DND-41 (cell line): ENCODE results near the gene FNDC3B.

ENCODE experiments used
- ATAC-seq: fragments of 200-7000 bp; cut with Tn5 transposase; 3 replicates; pipeline ENCODE4 v1.9.1; 2021; ENCODE audit warnings: low read depth; ENCODE audit not compliant: insufficient read depth
- DNase-seq: peaks from one replicate; pipeline ENCODE4 v3.0.0-alpha.2; 2020
- H2AFZ ChIP-seq: 2 replicates; pipeline ENCODE4 v1.6.0; 2012; ENCODE audit warnings: low read depth, low read length
- H3K27ac ChIP-seq: 2 replicates; pipeline ENCODE4 v1.5.1; 2012; ENCODE audit warnings: low read length, inconsistent platforms
- H3K27me3 ChIP-seq: fragments of 200-600 bp; sonication (generic); 2 replicates; pipeline ENCODE4 v1.6.0; 2012; ENCODE audit warnings: low read length, mild to moderate bottlenecking, inconsistent platforms; ENCODE audit not compliant: insufficient read depth, poor library complexity
- H3K36me3 ChIP-seq: 2 replicates; pipeline ENCODE4 v1.5.1; 2012; ENCODE audit warnings: low read length, inconsistent platforms; ENCODE audit not compliant: insufficient read depth
- H3K4me1 ChIP-seq: 2 replicates; pipeline ENCODE4 v1.5.1; 2012; ENCODE audit warnings: mild to moderate bottlenecking, low read length; ENCODE audit not compliant: insufficient read depth
- H3K4me2 ChIP-seq: 2 replicates; pipeline ENCODE4 v1.6.0; 2012; ENCODE audit warnings: mild to moderate bottlenecking, moderate library complexity, low read length, inconsistent platforms; ENCODE audit not compliant: insufficient read depth
- H3K4me3 ChIP-seq, 2 experiments: fragments of 200-600 bp in 1 of 2; shearing (Covaris generic) in 1 of 2; 2 replicates each; pipeline ENCODE4 v1.5.1; 2012 to 2016; ENCODE audit warnings: inconsistent platforms in 2 of 2, low read length in 2 of 2, mild to moderate bottlenecking in 2 of 2, low read depth in 1 of 2, moderate library complexity in 1 of 2
- H3K79me2 ChIP-seq: 2 replicates; pipeline ENCODE4 v1.6.0; 2012; ENCODE audit warnings: low read length, inconsistent platforms; ENCODE audit not compliant: insufficient read depth
- H3K9ac ChIP-seq: 2 replicates; pipeline ENCODE4 v1.6.0; 2012; ENCODE audit warnings: low read depth, mild to moderate bottlenecking, inconsistent platforms, low read length, moderate library complexity
- H3K9me3 ChIP-seq: 2 replicates; pipeline ENCODE4 v1.5.1; 2012; ENCODE audit warnings: low read length, moderate library complexity, mild to moderate bottlenecking, inconsistent platforms; ENCODE audit not compliant: insufficient read depth, severe bottlenecking
- H4K20me1 ChIP-seq: 2 replicates; pipeline ENCODE4 v1.6.0; 2012; ENCODE audit warnings: low read length; ENCODE audit not compliant: insufficient read depth
- EZH2 ChIP-seq: IDR thresholded peaks from 3 replicates; pipeline ENCODE4 v1.6.1; 2012; ENCODE audit warnings: borderline replicate concordance, low read depth, mild to moderate bottlenecking, moderate library complexity, low read length, inconsistent platforms; ENCODE audit not compliant: severe bottlenecking
- TF ChIP-seq, protein P1 (sequence below): IDR thresholded peaks from 2 replicates; pipeline ENCODE4 v1.5.1; 2012; ENCODE audit warnings: borderline replicate concordance, low read length, moderate library complexity, mild to moderate bottlenecking; ENCODE audit not compliant: poor library complexity, severe bottlenecking; ENCODE audit errors: extremely low read depth

The FNDC3B gene

DNA sequence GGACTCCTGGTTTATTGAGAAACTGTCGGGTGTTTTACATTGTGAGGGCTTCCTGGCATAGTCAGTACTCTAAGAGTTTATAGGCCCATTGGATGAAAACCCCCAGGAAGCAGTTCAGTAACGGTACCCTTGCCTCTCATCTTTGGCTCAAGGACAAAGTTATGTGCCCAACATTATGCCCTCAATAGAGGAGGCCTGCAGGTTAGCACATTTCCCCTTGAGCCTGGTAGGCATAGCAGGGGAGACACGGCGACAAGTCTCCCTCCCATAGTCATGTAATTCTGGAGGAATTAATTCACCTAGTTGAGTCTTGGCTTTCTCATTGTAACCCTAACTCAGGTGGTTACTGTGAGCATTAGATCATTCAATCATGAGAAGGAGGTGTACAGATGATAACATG is 348.4 kb downstream of the FNDC3B start:
- Histone ChIP-seq H3K27ac (no peak overlapping the region), H3K4me2 (no peak overlapping the region), H4K20me1 (no peaks in the 10 kb centered on the region), H3K9ac (no peak overlapping the region), H3K79me2 (no peaks in the 10 kb centered on the region), H3K4me3 (no peak overlapping the region), H2AFZ (no peak overlapping the region), H3K9me3 (no peaks in the 10 kb centered on the region), H3K27me3 (no peaks in the 10 kb centered on the region), H3K36me3 (no peaks in the 10 kb centered on the region), H3K4me1 (no peaks in the 10 kb centered on the region)
- no peak for ATAC-seq
- no peak for TF ChIP-seq EZH2
- TF ChIP-seq, protein P1, sequence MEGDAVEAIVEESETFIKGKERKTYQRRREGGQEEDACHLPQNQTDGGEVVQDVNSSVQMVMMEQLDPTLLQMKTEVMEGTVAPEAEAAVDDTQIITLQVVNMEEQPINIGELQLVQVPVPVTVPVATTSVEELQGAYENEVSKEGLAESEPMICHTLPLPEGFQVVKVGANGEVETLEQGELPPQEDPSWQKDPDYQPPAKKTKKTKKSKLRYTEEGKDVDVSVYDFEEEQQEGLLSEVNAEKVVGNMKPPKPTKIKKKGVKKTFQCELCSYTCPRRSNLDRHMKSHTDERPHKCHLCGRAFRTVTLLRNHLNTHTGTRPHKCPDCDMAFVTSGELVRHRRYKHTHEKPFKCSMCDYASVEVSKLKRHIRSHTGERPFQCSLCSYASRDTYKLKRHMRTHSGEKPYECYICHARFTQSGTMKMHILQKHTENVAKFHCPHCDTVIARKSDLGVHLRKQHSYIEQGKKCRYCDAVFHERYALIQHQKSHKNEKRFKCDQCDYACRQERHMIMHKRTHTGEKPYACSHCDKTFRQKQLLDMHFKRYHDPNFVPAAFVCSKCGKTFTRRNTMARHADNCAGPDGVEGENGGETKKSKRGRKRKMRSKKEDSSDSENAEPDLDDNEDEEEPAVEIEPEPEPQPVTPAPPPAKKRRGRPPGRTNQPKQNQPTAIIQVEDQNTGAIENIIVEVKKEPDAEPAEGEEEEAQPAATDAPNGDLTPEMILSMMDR = no peak
- DNase-seq = no peak

DNA sequence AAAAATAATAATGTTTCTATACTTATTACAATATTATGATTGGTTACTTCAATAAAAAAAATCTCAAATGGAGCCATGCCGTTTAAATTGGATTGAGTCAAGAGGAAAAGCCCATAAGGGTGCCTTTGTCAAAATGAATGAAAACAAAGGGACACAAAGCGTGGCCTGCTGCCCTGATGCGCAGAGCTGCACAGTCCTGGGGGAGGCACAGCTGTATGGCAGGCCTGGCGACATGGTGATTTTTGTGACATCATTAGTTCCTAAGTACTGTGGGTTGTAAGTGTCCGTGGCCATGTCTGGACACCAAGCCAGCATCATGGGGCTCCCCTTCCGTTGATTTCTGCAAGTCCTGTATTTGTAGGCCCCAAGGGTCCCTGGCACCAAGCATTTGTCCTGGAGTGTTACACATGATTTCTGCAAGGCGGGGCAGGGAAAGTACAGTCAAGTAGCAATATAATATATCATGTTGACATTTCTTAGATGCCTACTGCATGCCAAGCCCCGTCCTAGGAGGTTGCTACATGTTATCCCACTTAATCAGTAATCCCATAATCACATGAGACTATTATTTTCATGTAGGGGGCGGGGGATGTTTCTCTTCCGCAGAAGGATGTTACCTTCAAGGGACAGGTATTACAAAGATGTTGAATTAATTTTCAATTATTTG is 349.2 kb downstream of the FNDC3B start:
- Histone ChIP-seq H3K4me3 (no peak overlapping the region), H3K9me3 (no peaks in the 10 kb centered on the region), H3K79me2 (no peaks in the 10 kb centered on the region), H3K27ac (no peak overlapping the region), H3K9ac (no peak overlapping the region), H2AFZ (no peak overlapping the region), H3K36me3 (no peaks in the 10 kb centered on the region), H3K4me2 (no peak overlapping the region), H4K20me1 (no peaks in the 10 kb centered on the region), H3K27me3 (no peaks in the 10 kb centered on the region), H3K4me1 (no peaks in the 10 kb centered on the region)
- ATAC-seq (no peak), DNase-seq (no peak)
- no peak for TF ChIP-seq EZH2

DNA sequence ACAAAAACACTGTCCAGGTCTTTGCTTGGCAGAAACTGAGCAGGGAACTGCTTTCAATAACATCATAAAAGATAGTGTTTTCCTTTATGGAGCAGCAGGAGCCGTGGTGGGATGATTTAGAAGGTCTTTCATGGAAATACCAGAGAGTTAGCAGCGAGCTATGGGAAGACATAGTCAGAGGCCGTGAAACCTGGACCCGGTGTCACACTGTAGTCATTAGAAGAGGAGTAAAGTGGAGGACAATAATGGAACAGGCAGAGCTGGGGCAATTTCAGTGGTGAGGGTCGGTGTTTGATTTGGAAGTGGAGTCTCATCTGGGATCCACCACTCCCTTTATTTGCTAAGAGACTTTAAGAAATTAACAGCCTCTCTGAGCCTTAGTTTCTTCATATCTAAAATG is 351.4 kb downstream of the FNDC3B start:
- Histone ChIP-seq H3K36me3 (no peaks in the 10 kb centered on the region), H3K4me3 (no peak overlapping the region), H3K27ac (no peak overlapping the region), H3K9ac (no peak overlapping the region), H3K79me2 (no peaks in the 10 kb centered on the region), H3K27me3 (no peaks in the 10 kb centered on the region), H3K4me2 (no peak overlapping the region), H4K20me1 (no peaks in the 10 kb centered on the region), H3K9me3 (no peaks in the 10 kb centered on the region), H3K4me1 (no peaks in the 10 kb centered on the region), H2AFZ (no peak overlapping the region)
- no peak for DNase-seq
- TF ChIP-seq, protein P1 = no peak
- no peak for ATAC-seq

DNA sequence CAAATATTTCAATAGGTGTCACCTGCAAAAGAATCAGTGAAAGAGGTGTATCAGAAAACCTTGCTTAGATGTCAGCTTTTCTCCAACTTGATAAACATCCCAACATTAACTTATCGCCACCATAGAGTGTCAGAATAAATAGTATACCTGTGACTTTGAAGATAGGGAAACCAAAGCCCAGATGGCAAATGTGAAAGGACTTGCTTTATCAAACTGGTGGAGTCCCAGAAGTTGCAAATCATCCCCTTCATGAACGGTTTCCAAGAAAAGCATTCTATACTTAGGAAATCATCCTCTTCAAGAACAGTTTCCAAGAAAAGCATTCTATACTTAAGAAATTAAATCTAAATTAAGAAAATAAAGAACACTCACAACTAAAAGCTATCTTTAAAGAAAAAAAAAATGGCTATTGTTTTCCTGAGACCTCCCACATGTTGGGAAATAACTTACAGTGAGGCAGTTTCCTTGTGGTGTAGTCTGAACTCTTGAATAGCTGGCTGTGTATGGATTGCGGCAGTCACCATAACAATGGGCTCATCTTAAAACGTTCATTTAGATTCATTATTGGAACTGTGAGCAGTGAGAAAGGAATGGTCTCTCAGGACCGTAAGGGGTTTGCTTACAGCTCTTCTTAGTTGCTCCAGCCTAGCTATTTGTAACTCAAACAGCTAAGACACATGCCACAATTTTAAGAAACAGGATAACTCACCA is 352.4 kb downstream of the FNDC3B start:
- no peak for DNase-seq
- H3K27ac ChIP-seq = no peak overlapping the region
- H3K4me3 ChIP-seq = no peak overlapping the region
- no peak for ATAC-seq
- no peak overlapping the region for H3K9ac ChIP-seq
- H3K36me3 ChIP-seq = no peaks in the 10 kb centered on the region
- H2AFZ ChIP-seq = no peak overlapping the region
- H3K79me2 ChIP-seq = no peaks in the 10 kb centered on the region
- H3K9me3 ChIP-seq = no peaks in the 10 kb centered on the region
- H3K4me1 ChIP-seq = no peaks in the 10 kb centered on the region
- H4K20me1 ChIP-seq = no peaks in the 10 kb centered on the region
- no peaks in the 10 kb centered on the region for H3K27me3 ChIP-seq
- TF ChIP-seq, protein P1 = no peak
- no peak for TF ChIP-seq EZH2
- no peak overlapping the region for H3K4me2 ChIP-seq
